Parathyroid adenoma (tissue), 2 donors: ENCODE measurements around the gene FSTL4.

ENCODE experiments used
- H2AFZ ChIP-seq: fragments of 300-600 bp; sonication (generic); one replicate; pipeline ENCODE4 v1.7.0; 2017; ENCODE audit warnings: antibody characterized with exemption, mild to moderate bottlenecking
- H3K27ac ChIP-seq: fragments of 300-600 bp; sonication (generic); one replicate; pipeline ENCODE4 v1.7.0; 2017
- H3K27me3 ChIP-seq: fragments of 300-600 bp; sonication (generic); one replicate; pipeline ENCODE4 v1.7.0; 2017; ENCODE audit warnings: low read length; ENCODE audit not compliant: control insufficient read depth, insufficient read depth
- H3K36me3 ChIP-seq: fragments of 300-600 bp; sonication (generic); one replicate; pipeline ENCODE4 v1.7.0; 2017; ENCODE audit warnings: low read length; ENCODE audit not compliant: control insufficient read depth, insufficient read depth
- H3K4me1 ChIP-seq: fragments of 300-600 bp; sonication (generic); one replicate; pipeline ENCODE4 v1.7.0; 2017; ENCODE audit warnings: control low read depth
- H3K4me2 ChIP-seq: fragments of 300-600 bp; sonication (generic); one replicate; pipeline ENCODE4 v1.7.0; 2017; ENCODE audit warnings: low read length
- H3K4me3 ChIP-seq: fragments of 300-600 bp; sonication (generic); one replicate; pipeline ENCODE4 v1.7.0; 2017; ENCODE audit warnings: low read depth, low read length
- H3K79me2 ChIP-seq: fragments of 300-600 bp; sonication (generic); one replicate; pipeline ENCODE4 v1.7.0; 2017; ENCODE audit warnings: control low read depth
- H3K9ac ChIP-seq: fragments of 300-600 bp; sonication (generic); one replicate; pipeline ENCODE4 v1.7.0; 2017; ENCODE audit warnings: mild to moderate bottlenecking
- H3K9me3 ChIP-seq: fragments of 300-600 bp; sonication (generic); one replicate; pipeline ENCODE4 v1.7.0; 2017; ENCODE audit warnings: low read length; ENCODE audit not compliant: control insufficient read depth
- TF ChIP-seq, protein P1 (sequence below): fragments of 300-600 bp; sonication (generic); IDR thresholded peaks from one replicate; pipeline ENCODE4 v1.7.0; 2017; ENCODE audit warnings: antibody characterized with exemption, mild to moderate bottlenecking
- donor health status: primary hyperparathyroidism.

The FSTL4 gene

GRCh38 chr5:133341915-133342710, 270.2 kb downstream of the FSTL4 start:
- Histone ChIP-seq H3K4me1 (no peaks in the 10 kb centered on the region), H3K9ac (no peak overlapping the region), H3K4me2 (no peak overlapping the region), H3K79me2 (no peaks in the 10 kb centered on the region), H3K4me3 (no peak overlapping the region), H3K9me3 (no peaks in the 10 kb centered on the region), H2AFZ (no peak overlapping the region), H3K27ac (no peak overlapping the region), H3K36me3 (no peaks in the 10 kb centered on the region), H3K27me3 (no peaks in the 10 kb centered on the region)
- TF ChIP-seq, protein P1, sequence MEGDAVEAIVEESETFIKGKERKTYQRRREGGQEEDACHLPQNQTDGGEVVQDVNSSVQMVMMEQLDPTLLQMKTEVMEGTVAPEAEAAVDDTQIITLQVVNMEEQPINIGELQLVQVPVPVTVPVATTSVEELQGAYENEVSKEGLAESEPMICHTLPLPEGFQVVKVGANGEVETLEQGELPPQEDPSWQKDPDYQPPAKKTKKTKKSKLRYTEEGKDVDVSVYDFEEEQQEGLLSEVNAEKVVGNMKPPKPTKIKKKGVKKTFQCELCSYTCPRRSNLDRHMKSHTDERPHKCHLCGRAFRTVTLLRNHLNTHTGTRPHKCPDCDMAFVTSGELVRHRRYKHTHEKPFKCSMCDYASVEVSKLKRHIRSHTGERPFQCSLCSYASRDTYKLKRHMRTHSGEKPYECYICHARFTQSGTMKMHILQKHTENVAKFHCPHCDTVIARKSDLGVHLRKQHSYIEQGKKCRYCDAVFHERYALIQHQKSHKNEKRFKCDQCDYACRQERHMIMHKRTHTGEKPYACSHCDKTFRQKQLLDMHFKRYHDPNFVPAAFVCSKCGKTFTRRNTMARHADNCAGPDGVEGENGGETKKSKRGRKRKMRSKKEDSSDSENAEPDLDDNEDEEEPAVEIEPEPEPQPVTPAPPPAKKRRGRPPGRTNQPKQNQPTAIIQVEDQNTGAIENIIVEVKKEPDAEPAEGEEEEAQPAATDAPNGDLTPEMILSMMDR = no peak

- no peak overlapping the region for H2AFZ ChIP-seq
- TF ChIP-seq, protein P1 = no peak
- no peaks in the 10 kb centered on the region for H3K36me3 ChIP-seq
- no peaks in the 10 kb centered on the region for H3K4me1 ChIP-seq
- H3K27ac ChIP-seq = no peak overlapping the region
- H3K79me2 ChIP-seq = no peaks in the 10 kb centered on the region
- no peaks in the 10 kb centered on the region for H3K27me3 ChIP-seq
- no peaks in the 10 kb centered on the region for H3K9me3 ChIP-seq
- no peak overlapping the region for H3K4me2 ChIP-seq
- no peak overlapping the region for H3K9ac ChIP-seq
- no peak overlapping the region for H3K4me3 ChIP-seq
These were observed 271.0 kb downstream of the FSTL4 start for GRCh38 chr5:133341296-133341695.

DNA sequence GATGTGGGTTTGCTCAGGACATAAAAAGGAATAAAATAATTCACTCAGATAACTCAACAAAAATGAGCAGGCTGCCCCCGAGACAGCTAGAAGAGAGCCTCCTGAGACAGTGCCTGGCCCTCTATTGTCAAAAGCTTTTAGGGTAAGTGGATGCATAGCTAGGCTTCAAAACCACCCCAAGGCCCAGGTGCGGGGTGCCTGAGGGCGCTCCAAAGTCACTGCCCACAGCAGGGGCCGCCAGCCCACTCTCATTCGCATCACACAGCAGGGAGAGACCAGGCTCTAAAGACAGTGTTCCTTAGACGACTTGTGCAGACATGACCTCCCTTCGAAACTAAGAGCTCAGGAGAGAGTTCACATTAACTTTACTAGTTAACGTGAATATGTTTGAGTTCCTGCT, 271.5 kb downstream of the FSTL4 start:
- Histone ChIP-seq H3K4me1 (no peaks in the 10 kb centered on the region), H3K79me2 (no peaks in the 10 kb centered on the region), H2AFZ (no peak overlapping the region), H3K36me3 (no peaks in the 10 kb centered on the region), H3K4me3 (no peak overlapping the region), H3K4me2 (no peak overlapping the region), H3K27me3 (no peaks in the 10 kb centered on the region), H3K27ac (no peak overlapping the region), H3K9me3 (no peaks in the 10 kb centered on the region), H3K9ac (no peak overlapping the region)
- TF ChIP-seq, protein P1 = no peak

DNA sequence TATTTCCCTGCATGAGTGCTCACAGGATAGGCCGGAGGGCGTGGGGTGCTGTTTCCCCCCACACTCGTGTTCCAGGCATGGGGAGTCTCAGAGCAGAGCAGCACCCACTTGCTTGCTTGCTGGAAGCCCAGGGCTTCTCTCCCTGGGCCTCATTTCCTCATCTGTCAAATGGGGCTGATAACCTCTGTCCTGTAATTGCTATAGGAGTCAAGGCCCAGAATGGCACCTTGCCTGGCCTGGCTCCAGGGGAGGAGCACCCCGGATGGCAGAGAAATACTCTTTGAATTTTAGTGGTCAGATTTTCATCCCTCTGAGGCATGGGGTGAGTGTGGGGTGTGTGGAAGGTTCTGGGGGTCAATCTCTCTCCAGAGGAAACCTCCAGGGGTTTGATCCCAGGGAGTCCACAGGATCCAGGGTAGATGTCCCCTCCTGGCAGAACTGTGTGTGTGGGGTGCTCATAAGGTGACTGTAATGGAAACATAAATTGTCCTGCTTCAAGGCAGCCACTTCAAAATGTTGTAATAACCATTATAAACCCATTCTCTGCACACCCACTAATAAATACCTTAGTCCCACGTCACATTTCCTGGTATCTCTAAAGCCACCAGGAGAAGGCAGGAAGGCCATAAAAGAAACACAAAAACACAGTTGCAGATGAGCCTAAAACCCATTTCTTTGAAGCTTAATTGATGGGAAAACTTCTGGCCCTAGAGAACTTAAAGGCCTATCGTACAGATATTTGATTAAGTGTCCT, 272.2 kb downstream of the FSTL4 start:
- no peak overlapping the region for H2AFZ ChIP-seq
- H3K4me1 ChIP-seq = no peaks in the 10 kb centered on the region
- no peaks in the 10 kb centered on the region for H3K27me3 ChIP-seq
- no peaks in the 10 kb centered on the region for H3K36me3 ChIP-seq
- H3K27ac ChIP-seq = no peak overlapping the region
- no peak overlapping the region for H3K9ac ChIP-seq
- no peaks in the 10 kb centered on the region for H3K9me3 ChIP-seq
- TF ChIP-seq, protein P1 = no peak
- H3K4me3 ChIP-seq = no peak overlapping the region
- H3K79me2 ChIP-seq = no peaks in the 10 kb centered on the region
- H3K4me2 ChIP-seq = no peak overlapping the region
